ENCODE data around the gene RREB1. TPM values are rescaled to one million over a fixed set of nuclear protein-coding genes. Genes with fewer than 3 reads are reported as not detected.

Gene RREB1
- total RNA-seq, 1 experiment from 2014 or later: 61.6 TPM

GRCh38 chr6:7165002-7165889 lies 57.5 kb downstream of the RREB1 start:
- TF ChIP-seq CTCF (conservative IDR thresholded peaks at IDR 0.05; ENCODE audit: low read depth, low read length): no peak
- TF ChIP-seq EZH2 (IDR thresholded peaks at IDR 0.05; ENCODE audit: borderline replicate concordance, low read depth, low read length, poor library complexity, severe bottlenecking): no peak

GRCh38 chr6:7165890-7166267 lies 58.1 kb downstream of the RREB1 start:
- DNase-seq (ENCODE audit: low spot score): peak; percentile 83
- Histone ChIP-seq H3K27me3 (replicated peaks; ENCODE audit: insufficient read depth, low read depth, low read length, poor library complexity) (no peaks in the 10 kb centered on the region), H3K4me1 (ENCODE audit: insufficient read depth, low read length, poor library complexity, severe bottlenecking) (peaks cover 77% of the 10 kb centered on the region), H3K27ac (ENCODE audit: low read depth, low read length, poor library complexity, severe bottlenecking) (peak overlapping the region; percentile 70), H3K4me3 (ENCODE audit: low read depth, low read length, poor library complexity, severe bottlenecking) (no peak overlapping the region), H3K9me3 (ENCODE audit: low read depth, low read length, poor library complexity, severe bottlenecking) (no peaks in the 10 kb centered on the region), H3K36me3 (ENCODE audit: insufficient read depth, low read length, poor library complexity, severe bottlenecking) (no peaks in the 10 kb centered on the region)
- POLR2A ChIA-PET (ENCODE audit: low non-redundant PET): no interaction called here
- TF ChIP-seq EZH2 (IDR thresholded peaks at IDR 0.05; ENCODE audit: borderline replicate concordance, low read depth, low read length, poor library complexity, severe bottlenecking): no peak
- no peak for TF ChIP-seq CTCF (conservative IDR thresholded peaks at IDR 0.05; ENCODE audit: low read depth, low read length)
- intact Hi-C loops (cut with micrococcal nuclease; ENCODE audit: unreplicated experiment): no loop called here
- BruUV-seq (replicated peaks): no TSS peak
- CTCF ChIA-PET: no interaction called here

More at GRCh38 chr6:7165002-7165889, 57.5 kb downstream of the RREB1 start:
- H3K36me3 ChIP-seq (ENCODE audit: insufficient read depth, low read length, poor library complexity, severe bottlenecking): no peaks in the 10 kb centered on the region
- ChIA-PET POLR2A (ENCODE audit: low non-redundant PET) (interaction anchor here (0.6 kb wide), 1 partner anchor 122 kb away, joined by 3 read pairs; no protein-coding TSS in a partner anchor), CTCF (no interaction called here)
- H3K9me3 ChIP-seq (ENCODE audit: low read depth, low read length, poor library complexity, severe bottlenecking): no peaks in the 10 kb centered on the region
- intact Hi-C loops (cut with micrococcal nuclease; ENCODE audit: unreplicated experiment): no loop called here
- BruUV-seq (replicated peaks): no TSS peak
- no peak for DNase-seq (ENCODE audit: low spot score)
- peak overlapping the region; percentile 70 for H3K27ac ChIP-seq (ENCODE audit: low read depth, low read length, poor library complexity, severe bottlenecking)
- no peaks in the 10 kb centered on the region for H3K27me3 ChIP-seq (replicated peaks; ENCODE audit: insufficient read depth, low read depth, low read length, poor library complexity)
- peaks cover 72% of the 10 kb centered on the region for H3K4me1 ChIP-seq (ENCODE audit: insufficient read depth, low read length, poor library complexity, severe bottlenecking)
- H3K4me3 ChIP-seq (ENCODE audit: low read depth, low read length, poor library complexity, severe bottlenecking): no peak overlapping the region

- DNase-seq (ENCODE audit: low spot score): no peak
- intact Hi-C loops (cut with micrococcal nuclease; ENCODE audit: unreplicated experiment): no loop called here
- H3K9me3 ChIP-seq (ENCODE audit: low read depth, low read length, poor library complexity, severe bottlenecking): no peaks in the 10 kb centered on the region
- POLR2A ChIA-PET (ENCODE audit: low non-redundant PET): no interaction called here
- H3K4me3 ChIP-seq (ENCODE audit: low read depth, low read length, poor library complexity, severe bottlenecking): no peak overlapping the region
- H3K4me1 ChIP-seq (ENCODE audit: insufficient read depth, low read length, poor library complexity, severe bottlenecking): peaks cover 74% of the 10 kb centered on the region
- no peaks in the 10 kb centered on the region for H3K27me3 ChIP-seq (replicated peaks; ENCODE audit: insufficient read depth, low read depth, low read length, poor library complexity)
- TF ChIP-seq EZH2 (IDR thresholded peaks at IDR 0.05; ENCODE audit: borderline replicate concordance, low read depth, low read length, poor library complexity, severe bottlenecking) (no peak), CTCF (conservative IDR thresholded peaks at IDR 0.05; ENCODE audit: low read depth, low read length) (no peak)
- no TSS peak for BruUV-seq (replicated peaks)
- no peaks in the 10 kb centered on the region for H3K36me3 ChIP-seq (ENCODE audit: insufficient read depth, low read length, poor library complexity, severe bottlenecking)
- CTCF ChIA-PET: no interaction called here
- H3K27ac ChIP-seq (ENCODE audit: low read depth, low read length, poor library complexity, severe bottlenecking): peak overlapping the region; percentile 70
Observed at GRCh38 chr6:7166410-7167293, 58.9 kb downstream of the RREB1 start.
